Fibroblast of skin of right biceps (primary cell): Measurements from ENCODE around the gene ILKAP.
A peak's percentile ranks its signal among the peaks of the same experiment; 100 is the strongest.

Source experiments
- DNase-seq: peaks from one replicate; pipeline ENCODE4 v3.0.0-alpha.2; 2013

Gene ILKAP

GRCh38 chr2:238121511-238122286, 81.8 kb downstream of the ILKAP start:
- no peak for DNase-seq

DNA sequence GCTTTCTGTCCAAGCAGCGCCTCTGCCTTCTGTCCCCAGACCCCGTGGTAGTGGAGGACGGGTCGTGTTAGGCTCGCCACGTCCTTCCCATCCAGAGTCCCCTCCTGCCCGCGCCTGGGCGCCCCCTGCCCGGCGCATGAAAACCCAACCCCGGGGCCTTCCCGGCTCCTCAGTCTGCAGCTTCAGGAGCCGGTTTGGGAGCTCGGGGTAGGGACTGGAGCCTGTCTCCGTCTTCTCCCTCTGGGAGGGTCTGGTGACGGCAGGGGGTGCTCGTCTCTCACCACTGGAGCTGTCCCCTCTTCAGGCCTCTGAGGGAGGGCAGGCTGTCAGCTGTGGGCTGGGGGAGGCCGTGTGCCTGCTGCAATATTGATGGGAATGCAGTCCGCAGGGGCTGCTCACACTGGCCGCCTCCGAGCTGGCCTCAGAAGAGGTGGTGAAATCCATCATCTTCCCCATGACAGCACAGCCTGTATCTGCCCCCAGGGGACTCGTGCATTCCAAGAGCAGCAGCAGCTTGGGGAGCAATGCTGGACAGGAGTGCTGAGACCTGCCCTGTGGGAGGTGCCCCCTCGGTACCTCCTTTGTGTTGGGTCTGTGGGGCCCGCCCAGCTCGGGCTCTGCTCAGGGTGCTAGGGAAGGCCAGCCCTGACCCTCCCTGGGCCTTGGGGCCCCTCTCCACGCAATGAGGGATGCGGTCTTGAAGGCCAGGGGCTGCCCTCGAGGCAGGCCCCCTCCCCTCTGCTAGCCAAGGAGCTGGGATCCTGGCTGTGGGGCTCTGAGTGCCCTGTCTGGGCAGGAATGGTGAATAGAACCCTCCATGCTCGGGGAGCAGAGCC, 82.8 kb downstream of the ILKAP start:
- peak; percentile 41 for DNase-seq
